HG03354 (cell line): ENCODE data around the gene ADK.
"Not testable (repeated sequence)": the region's sequence is repeated elsewhere in the genome, so short reads cannot be mapped to it uniquely, and the experiment has no call there.

Source experiments
- ATAC-seq: cut with Tn5 transposase; IDR thresholded peaks from one replicate; pipeline ENCODE4 v1.9.1; 2021; ENCODE audit warnings: mild to moderate bottlenecking; ENCODE audit not compliant: unreplicated experiment, poor library complexity, severe bottlenecking

The ADK gene

DNA sequence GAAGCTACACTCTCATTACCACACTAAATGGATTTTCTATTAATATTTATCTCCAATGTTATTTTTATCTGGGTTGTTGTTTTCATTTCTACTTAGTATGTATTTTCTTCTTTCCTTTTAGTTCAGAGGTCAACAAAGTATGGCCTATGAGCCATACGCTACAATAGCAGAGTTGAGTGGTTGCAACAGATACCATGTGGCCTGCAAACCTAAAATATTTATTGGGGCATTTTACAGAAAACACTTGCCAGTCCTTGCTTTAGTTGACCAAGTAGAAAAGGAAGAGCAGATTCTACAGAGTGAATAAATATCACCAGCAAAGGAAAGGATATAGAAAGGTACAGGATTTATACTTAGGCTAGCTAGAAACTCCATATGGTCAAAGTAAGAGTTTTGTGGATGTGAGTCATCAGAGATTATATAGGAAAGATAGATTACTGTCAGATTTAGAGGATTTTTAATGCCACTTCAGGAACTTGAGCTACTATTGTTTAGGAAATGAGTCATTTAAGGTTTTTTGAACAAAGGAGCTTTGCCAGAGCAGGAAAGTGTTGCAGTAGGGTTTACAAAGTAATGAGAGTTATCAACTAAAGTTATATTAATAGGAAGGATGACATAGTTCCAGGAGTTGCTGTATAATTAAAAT is 352.1 kb downstream of the ADK start:
- no peak for ATAC-seq

DNA sequence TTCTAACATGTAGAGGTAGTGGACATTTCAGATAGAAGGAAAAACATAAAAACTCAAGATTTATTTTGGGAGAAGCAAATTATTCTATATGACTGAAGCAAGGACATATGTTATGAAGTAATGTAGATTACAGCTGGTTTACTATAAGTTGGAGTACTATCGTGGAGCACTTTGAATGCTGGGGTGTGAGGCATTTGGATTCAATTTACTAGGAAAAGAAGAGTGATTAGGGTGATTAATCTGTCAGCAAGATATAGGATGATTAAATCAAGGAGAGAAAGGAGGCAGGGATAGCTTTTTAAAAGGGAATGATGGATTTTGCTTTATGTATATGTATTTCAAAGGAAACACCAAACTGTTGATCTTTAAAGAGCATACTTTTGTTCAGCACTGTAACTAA is 356.9 kb downstream of the ADK start:
- ATAC-seq: no peak

- ATAC-seq: no peak
These were observed 359.6 kb downstream of the ADK start for GRCh38 chr10:74510594-74510993.

DNA sequence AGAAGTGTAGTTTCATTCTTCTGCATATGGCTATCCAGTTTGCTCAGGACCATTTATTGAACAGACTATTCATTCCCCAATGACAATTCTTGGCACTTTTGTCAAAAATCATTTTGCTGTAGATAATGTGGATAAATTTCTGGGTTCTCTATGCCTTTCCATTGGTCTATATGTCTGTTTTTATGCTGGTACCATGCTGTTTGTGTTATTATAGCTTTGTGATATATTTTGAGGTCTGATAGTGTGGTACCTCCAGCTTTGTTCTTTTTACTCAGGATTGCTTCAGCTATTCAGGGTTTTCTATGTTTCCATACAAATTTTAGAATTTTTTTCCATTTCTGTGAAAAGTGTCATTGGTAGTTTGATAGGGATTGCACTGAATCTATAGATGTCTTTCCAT is 360.0 kb downstream of the ADK start:
- ATAC-seq: no peak

GRCh38 chr10:74514322-74514721 is 363.3 kb downstream of the ADK start:
- no peak for ATAC-seq

GRCh38 chr10:74518061-74518460 is 367.0 kb downstream of the ADK start:
- ATAC-seq: no peak

DNA sequence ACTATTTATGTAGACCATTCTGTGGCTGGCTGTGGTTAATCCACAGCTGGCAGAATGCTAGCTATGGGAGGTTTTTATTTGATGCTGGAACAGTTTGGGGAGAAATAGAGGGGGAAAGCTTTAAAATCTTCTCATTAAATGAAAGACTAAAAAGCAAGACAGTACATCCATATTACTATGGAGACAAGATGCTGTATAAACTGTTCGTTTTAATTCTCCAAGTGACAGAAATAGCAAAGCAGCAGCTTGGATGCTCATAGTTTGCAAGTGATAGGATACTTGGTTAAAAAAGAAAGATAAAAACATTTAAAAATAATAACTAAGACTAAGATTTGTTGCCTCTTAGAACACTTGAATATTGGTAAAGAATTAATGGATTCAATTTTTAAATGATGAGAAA is 370.5 kb downstream of the ADK start:
- ATAC-seq: no peak

DNA sequence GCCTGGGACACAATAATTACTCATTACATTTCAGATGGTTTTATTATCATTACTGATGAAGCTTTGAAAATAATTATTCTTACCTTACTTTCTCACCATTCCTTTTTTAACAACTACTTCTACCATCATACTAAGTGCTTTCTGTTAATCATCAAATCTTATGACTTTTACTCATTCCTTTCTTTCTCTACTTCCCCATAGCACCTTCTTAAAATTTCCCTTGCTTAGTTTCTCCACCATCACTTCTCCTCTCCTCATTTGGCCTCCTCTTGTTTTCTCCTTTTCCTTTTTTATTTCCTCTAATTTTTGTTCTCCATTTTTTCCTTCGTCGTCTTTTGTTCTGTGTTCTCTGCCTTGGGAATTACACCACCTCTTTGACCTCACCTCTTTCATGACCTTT is 372.2 kb downstream of the ADK start:
- no peak for ATAC-seq

DNA sequence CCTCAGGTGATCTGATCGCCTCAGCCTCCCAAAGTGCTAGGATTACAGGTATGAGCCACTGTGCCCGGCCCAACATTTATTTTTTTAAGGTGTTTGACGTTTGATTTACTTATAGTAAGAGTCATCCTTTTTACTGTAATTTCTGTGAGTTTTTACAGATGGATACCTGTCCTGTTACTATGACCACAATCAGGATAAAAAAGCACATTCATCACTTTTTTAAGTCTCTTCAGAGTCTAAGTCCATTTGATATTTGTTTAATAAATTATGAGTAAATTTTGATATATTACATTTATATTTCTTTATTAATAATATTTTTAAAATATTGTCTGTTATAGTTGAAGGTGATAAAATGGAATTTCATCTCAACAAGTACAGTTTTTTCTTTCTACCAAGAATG is 374.9 kb downstream of the ADK start:
- no peak for ATAC-seq

DNA sequence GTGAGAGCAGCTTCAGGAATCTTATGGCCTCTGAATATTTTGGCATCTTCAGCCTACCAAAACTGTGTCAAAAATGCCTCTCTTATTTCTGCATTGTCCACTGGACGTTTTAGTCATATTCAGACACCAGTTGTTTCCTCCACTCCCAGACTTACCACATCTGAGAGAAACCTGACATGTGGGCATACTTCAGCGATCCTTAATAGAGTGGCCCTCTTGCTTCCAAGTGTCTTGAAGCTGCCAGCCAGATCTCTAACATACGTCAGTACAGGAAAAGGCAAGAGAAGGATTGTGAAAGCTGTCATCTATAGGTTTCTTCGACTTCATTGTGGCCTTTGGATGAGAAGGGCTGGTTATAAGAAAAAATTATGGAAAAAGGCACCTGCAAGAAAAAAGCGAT is 376.6 kb downstream of the ADK start:
- ATAC-seq: not testable (repeated sequence)

DNA sequence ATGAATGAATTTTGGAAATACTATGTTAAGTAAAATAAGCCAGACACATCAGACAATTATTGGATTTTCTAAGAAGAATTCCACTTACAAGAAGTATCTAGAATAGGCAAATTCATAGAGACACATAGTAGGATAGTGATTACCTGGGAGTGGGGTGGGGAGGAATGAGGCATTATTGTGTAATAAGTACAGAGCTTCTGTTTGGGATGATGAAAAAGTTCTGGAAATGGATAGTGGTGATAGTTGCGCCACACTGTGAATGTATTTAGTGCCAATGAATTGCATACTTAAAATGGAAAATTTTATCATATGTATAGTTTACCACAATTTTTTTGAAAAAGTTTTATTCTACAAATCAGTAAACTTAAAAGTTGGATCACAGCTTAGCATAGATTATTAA is 378.2 kb downstream of the ADK start:
- no peak for ATAC-seq

- ATAC-seq: no peak
These were observed 380.0 kb downstream of the ADK start for GRCh38 chr10:74530981-74531380.

GRCh38 chr10:74539317-74539716 is 388.3 kb downstream of the ADK start:
- ATAC-seq: no peak

GRCh38 chr10:74541375-74541774 is 390.4 kb downstream of the ADK start:
- no peak for ATAC-seq

DNA sequence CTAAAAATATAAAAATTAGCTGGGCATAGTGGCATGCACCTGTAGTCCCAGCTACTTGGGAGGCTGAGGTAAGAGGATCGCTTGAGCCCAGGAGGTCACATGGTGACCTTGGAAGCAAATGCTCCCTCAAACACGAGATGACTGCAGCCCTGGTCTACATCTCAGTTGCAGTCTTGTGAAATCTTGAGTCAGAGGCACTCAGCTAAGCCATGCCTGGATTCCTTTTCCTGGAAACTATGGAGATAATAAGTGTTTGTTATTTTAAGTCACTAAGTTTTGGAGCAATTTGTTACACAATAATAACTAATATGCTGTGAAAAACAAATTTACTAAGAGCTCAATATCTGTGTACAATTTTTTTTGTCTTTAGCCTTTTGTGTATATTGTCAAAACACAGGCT is 391.1 kb downstream of the ADK start:
- no peak for ATAC-seq

DNA sequence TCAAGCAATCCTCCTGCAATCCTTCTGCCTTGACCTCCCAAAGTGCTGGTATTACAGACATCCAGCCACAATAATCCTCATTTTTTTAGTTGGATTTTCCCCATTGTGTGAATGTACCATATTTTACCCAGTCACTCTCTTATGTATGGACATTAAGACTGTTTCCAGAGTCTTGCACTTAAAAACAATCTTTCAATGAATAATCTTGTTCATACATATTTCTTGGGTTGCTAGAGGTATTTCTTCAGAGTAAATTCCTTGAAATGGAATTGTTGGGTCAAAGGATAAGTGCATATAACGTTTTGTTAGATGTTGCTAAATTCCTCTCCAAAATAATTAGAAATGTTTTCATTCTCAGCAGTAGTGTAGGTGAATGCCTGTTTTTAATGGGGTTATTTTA is 392.3 kb downstream of the ADK start:
- ATAC-seq: no peak

DNA sequence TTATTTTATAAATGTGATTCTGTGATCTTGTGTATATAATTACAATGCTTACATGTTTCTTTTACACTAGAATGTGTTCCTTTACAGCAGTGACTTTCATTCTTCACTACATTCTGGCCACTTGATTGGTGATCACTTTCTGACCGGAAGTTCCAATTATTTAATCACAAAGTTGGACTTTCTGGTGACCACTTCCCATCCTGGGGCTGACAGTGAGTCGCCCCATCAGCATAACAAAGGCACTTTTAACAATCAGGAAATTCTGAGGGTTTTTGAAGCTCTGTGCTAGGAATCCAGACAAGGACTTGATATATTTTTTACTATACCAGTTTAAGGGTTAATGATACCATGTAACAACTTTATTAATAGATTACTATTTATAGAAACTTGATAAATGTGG is 393.1 kb downstream of the ADK start:
- no peak for ATAC-seq

- no peak for ATAC-seq
These were observed 397.7 kb downstream of the ADK start for GRCh38 chr10:74548676-74549075.

- ATAC-seq: no peak
These were observed 405.2 kb downstream of the ADK start for GRCh38 chr10:74556072-74556705.

DNA sequence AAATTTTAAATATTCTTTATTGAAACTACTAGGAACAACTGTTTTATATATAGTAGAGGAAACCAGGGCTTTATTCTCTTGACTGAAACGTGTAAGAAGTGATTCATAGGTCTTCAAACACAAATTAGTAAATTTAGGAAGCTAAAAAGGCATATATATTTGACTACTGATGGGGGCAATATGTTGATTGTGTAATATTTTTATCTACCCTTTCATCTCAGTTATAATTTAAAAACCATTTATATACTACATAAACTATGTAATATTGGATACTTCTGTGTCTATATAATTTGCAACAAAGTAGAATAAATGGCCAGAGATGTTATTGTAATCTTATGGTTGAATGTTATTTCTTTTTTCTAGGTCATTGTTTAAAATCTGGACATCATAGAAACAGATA is 406.1 kb downstream of the ADK start:
- ATAC-seq: no peak

GRCh38 chr10:74558403-74558802 is 407.4 kb downstream of the ADK start:
- no peak for ATAC-seq

DNA sequence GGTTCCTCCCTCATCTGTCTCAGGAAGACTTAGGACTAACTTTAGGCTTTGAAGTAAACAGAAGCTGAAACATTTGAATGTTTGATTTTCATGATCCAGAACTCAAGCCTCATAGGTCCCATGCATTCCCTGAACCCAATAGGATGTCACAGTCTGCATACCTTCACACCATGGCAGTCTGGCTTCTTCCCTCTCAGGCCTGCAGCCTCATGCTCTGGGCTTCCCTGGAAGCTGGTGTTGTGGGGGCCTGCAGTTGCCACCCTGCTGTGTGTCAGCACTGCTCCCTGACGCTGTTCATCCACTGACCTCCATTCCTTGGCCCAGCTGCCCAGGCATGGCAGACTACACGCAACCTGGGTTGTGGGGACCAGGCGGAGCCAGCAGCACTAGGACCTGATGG is 407.9 kb downstream of the ADK start:
- no peak for ATAC-seq
